HCT116 (cell line): Measurements from ENCODE around the gene S100A11. TPM values are rescaled to one million over a fixed set of nuclear protein-coding genes. Genes with fewer than 3 reads are reported as not detected.

Experiments used
- ATAC-seq: fragments of 200-7000 bp; cut with Tn5 transposase; 2 replicates; pipeline ENCODE4 v1.9.1; 2020; ENCODE audit warnings: mild to moderate bottlenecking, moderate library complexity
- Bru-seq: library from RNA; stranded (reverse); fragments of 400-500 nt; gene quantifications from one replicate; lab custom pipeline; 2021; lab: Mats Ljungman, UMichigan
- BruChase-seq, 2 experiments: library from RNA; stranded (reverse); fragments of 400-500 nt; gene quantifications; one replicate each; lab custom pipeline; 2021; lab: Mats Ljungman, UMichigan
- BruUV-seq: library from RNA; stranded (reverse); fragments of 400-500 nt; replicated peaks from 2 replicates; lab custom pipeline; 2021; lab: Mats Ljungman, UMichigan
- CTCF ChIA-PET: fragments of 300-600 bp; sonication (Branson Sonifier 250); formaldehyde crosslinking; loops from one replicate; lab custom pipeline; 2021; ENCODE audit warnings: antibody characterized with exemption; lab: Charles Lee
- POLR2A ChIA-PET: fragments of 300-600, 350-600 bp; sonication (Branson Sonifier 250); formaldehyde crosslinking; loops from one replicate; lab custom pipeline; 2021; ENCODE audit warnings: antibody characterized with exemption; lab: Charles Lee
- RAD21 ChIA-PET, 2 experiments: fragments of 300-600 bp; sonication (Branson Sonifier 250); formaldehyde crosslinking; loops; one replicate each; lab custom pipeline; 2023; ENCODE audit warnings: low total read pairs in 2 of 2; ENCODE audit not compliant: uncharacterized antibody in 2 of 2, unreplicated experiment in 2 of 2, low non-redundant PET in 1 of 2; lab: Charles Lee
- DNase-seq: peaks from one replicate; pipeline ENCODE4 v3.0.0-alpha.2; 2010; ENCODE audit warnings: low read depth, low spot score
- H2AFZ ChIP-seq: fragments of 200-600 bp; shearing (Covaris generic), sonication (generic); 2 replicates; pipeline ENCODE4 v1.6.1; 2017; ENCODE audit warnings: low read depth, mixed run types, mixed read lengths, antibody characterized with exemption, low read length; ENCODE audit not compliant: poor library complexity, severe bottlenecking
- H3K27ac ChIP-seq: 2 replicates; pipeline ENCODE4 v1.5.1; 2012; ENCODE audit warnings: low read depth, low read length
- H3K27me3 ChIP-seq: fragments of 200-600 bp; sonication (generic); 2 replicates; pipeline ENCODE4 v1.6.1; 2016; ENCODE audit warnings: mixed run types, low read length, mixed read lengths; ENCODE audit not compliant: insufficient read depth
- H3K36me3 ChIP-seq, 2 experiments: fragments of 200-500 bp in 1 of 2; fragments of 200-600 bp in 1 of 2; sonication (Bioruptor generic) in 1 of 2; sonication (generic) in 1 of 2; 2 replicates each; pipeline versions ENCODE4 v1.5.1 to v1.6.1; 2014 to 2016; ENCODE audit warnings: low read length in 2 of 2, inconsistent platforms in 1 of 2, mixed read lengths in 1 of 2, mixed run types in 1 of 2; ENCODE audit not compliant: insufficient read depth in 2 of 2, control insufficient read depth in 1 of 2
- H3K4me1 ChIP-seq, 2 experiments: fragments of 200-600 bp in 1 of 2; sonication (generic) in 1 of 2; 2 replicates each; pipeline versions ENCODE4 v1.5.1 to v1.6.1; 2012 to 2017; ENCODE audit warnings: low read length in 2 of 2, inconsistent platforms in 1 of 2, mild to moderate bottlenecking in 1 of 2, mixed read lengths in 1 of 2, mixed run types in 1 of 2, moderate library complexity in 1 of 2; ENCODE audit not compliant: insufficient read depth in 2 of 2, control insufficient read depth in 1 of 2
- H3K4me2 ChIP-seq: fragments of 200-600 bp; sonication (generic); 2 replicates; pipeline ENCODE4 v1.6.1; 2017; ENCODE audit warnings: mixed run types, low read length, mixed read lengths
- H3K4me3 ChIP-seq, 2 experiments: fragments of 200-600 bp in 1 of 2; sonication (generic) in 1 of 2; replicated peaks in 1 of 2; 2 replicates each; pipeline ENCODE4 v1.5.1; 2011 to 2016; ENCODE audit warnings: low read length in 2 of 2, control low read depth in 1 of 2, low read depth in 1 of 2, mild to moderate bottlenecking in 1 of 2, mixed read lengths in 1 of 2, mixed run types in 1 of 2
- H3K79me2 ChIP-seq: fragments of 200-600 bp; sonication (generic); 2 replicates; pipeline ENCODE4 v1.6.1; 2017; ENCODE audit warnings: mild to moderate bottlenecking, mixed run types, low read length, moderate library complexity, mixed read lengths; ENCODE audit not compliant: insufficient read depth
- H3K9ac ChIP-seq: fragments of 200-600 bp; sonication (generic); 2 replicates; pipeline ENCODE4 v1.6.1; 2016; ENCODE audit warnings: low read length, mixed read lengths
- H3K9me2 ChIP-seq: fragments of 200-600 bp; sonication (generic), shearing (Covaris generic); 2 replicates; pipeline ENCODE4 v1.6.1; 2017; ENCODE audit warnings: mixed run types, mild to moderate bottlenecking, moderate library complexity; ENCODE audit not compliant: insufficient read depth
- H3K9me3 ChIP-seq, 2 experiments: fragments of 200-500 bp in 1 of 2; fragments of 200-600 bp in 1 of 2; sonication (Bioruptor generic) in 1 of 2; sonication (generic) in 1 of 2; 2 replicates each; pipeline ENCODE4 v1.6.1; 2014 to 2017; ENCODE audit warnings: low read length in 2 of 2, mixed read lengths in 2 of 2, inconsistent platforms in 1 of 2, low read depth in 1 of 2, mild to moderate bottlenecking in 1 of 2, mixed run types in 1 of 2, moderate library complexity in 1 of 2; ENCODE audit not compliant: control insufficient read depth in 1 of 2, insufficient read depth in 1 of 2
- H4K20me1 ChIP-seq: fragments of 200-600 bp; sonication (generic), shearing (Covaris generic); 2 replicates; pipeline ENCODE4 v1.6.1; 2017; ENCODE audit warnings: mixed run types, mild to moderate bottlenecking, moderate library complexity; ENCODE audit not compliant: insufficient read depth
- ATF3 ChIP-seq: IDR thresholded peaks from 2 replicates; pipeline ENCODE4 v1.6.1; 2012
- CEBPB ChIP-seq: IDR thresholded peaks from 2 replicates; pipeline ENCODE4 v1.6.1; 2012; ENCODE audit warnings: low read depth
- EGR1 ChIP-seq: IDR thresholded peaks from 2 replicates; pipeline ENCODE4 v1.6.1; 2012; ENCODE audit warnings: low read depth
- EZH2 ChIP-seq: fragments of 200-600 bp; sonication (generic); IDR thresholded peaks from 2 replicates; pipeline ENCODE4 v1.6.1; 2017; ENCODE audit warnings: antibody characterized with exemption, mixed run types
- JUND ChIP-seq: IDR thresholded peaks from 2 replicates; pipeline ENCODE4 v1.6.1; 2012
- POLR2A ChIP-seq: IDR thresholded peaks from 2 replicates; pipeline ENCODE4 v1.7.0; 2011; ENCODE audit warnings: borderline replicate concordance; ENCODE audit not compliant: insufficient read depth, insufficient read length; ENCODE audit errors: extremely low read depth
- POLR2AphosphoS5 ChIP-seq: IDR thresholded peaks from 2 replicates; pipeline ENCODE4 v1.6.1; 2011; ENCODE audit warnings: mild to moderate bottlenecking, low read depth, low read length, moderate library complexity
- RAD21 ChIP-seq: IDR thresholded peaks from 2 replicates; pipeline ENCODE4 v1.6.1; 2012; ENCODE audit warnings: low read depth, mild to moderate bottlenecking
- SIN3A ChIP-seq: IDR thresholded peaks from 2 replicates; pipeline ENCODE4 v1.6.1; 2012; ENCODE audit warnings: low read depth
- ZBTB33 ChIP-seq: IDR thresholded peaks from 2 replicates; pipeline ENCODE4 v1.6.1; 2011; ENCODE audit warnings: mild to moderate bottlenecking, low read length, moderate library complexity; ENCODE audit not compliant: insufficient replicate concordance; ENCODE audit errors: extremely low read depth
- ZFX ChIP-seq: fragments of 450-650 bp; IDR thresholded peaks from 2 replicates; pipeline ENCODE4 v1.6.1; 2017
- intact Hi-C: fragments of 100-400 bp; cut with micrococcal nuclease; formaldehyde crosslinking; loops from 2 replicates; pipeline ENCODE4 v1.10.0; 2022
- long read RNA-seq: library from polyadenylated mRNA; unstranded; transcript quantifications from one replicate; pipeline ENCODE4 v2.0.0, GENCODE V29; 2021; ENCODE audit not compliant: unreplicated experiment
- polyA plus RNA-seq: library from polyadenylated mRNA; unstranded; fragments of >200 nt; gene quantifications from 2 replicates; pipeline ENCODE4 v1.2.1, GENCODE V29; 2012; ENCODE audit warnings: missing spikeins
- total RNA-seq: library from RNA; stranded (reverse); gene quantifications from one replicate; pipeline ENCODE4 v1.2.1, GENCODE V29; 2021; ENCODE audit not compliant: unreplicated experiment
- TF ChIP-seq, protein P1 (sequence below): IDR thresholded peaks from 2 replicates; pipeline ENCODE4 v1.6.1; 2012

The S100A11 gene
- total RNA-seq (229 TPM), Bru-seq, nascent RNA (percentile 98 among the genes with signal in this experiment), BruChase-seq, experiment 1, labeled RNA remaining after a 6-hour chase (percentile 98 among the genes with signal in this experiment), BruChase-seq, experiment 2, labeled RNA remaining after a 2-hour chase (percentile 96 among the genes with signal in this experiment)
- polyA plus RNA-seq, result 638 and 798 TPM in 2 replicates
- long read RNA-seq, transcript S100A11-201 (3 exons, 594 nt), result major isoform, 158 of 161 reads
- long read RNA-seq, partial matches to known transcripts, result 0 of 161 reads
- long read RNA-seq, other reads (novel, unspliced or antisense), result 2 of 161 reads

- RAD21 ChIA-PET, result no interaction called here
- CTCF ChIA-PET, result interaction anchor here (0.7 to 3.8 kb wide), 6 partner anchors 10 to 422 kb away, joined by 3 to 26 read pairs (median 6); no protein-coding TSS in a partner anchor
- BruUV-seq, result TSS peak; percentile 71
- peak within 1 kb of the TSS; percentile 86 for H3K9ac ChIP-seq
- peaks cover 19 to 28% of the 10 kb centered on the region in 2 experiments for H3K4me1 ChIP-seq
- no peaks in the 10 kb centered on the region; the same call in 1 of the 2 replicates for H3K27me3 ChIP-seq
- no peaks in the 10 kb centered on the region for H4K20me1 ChIP-seq
- peaks cover 38% of the 10 kb centered on the region for H3K79me2 ChIP-seq
- no peaks in the 10 kb centered on the region for H3K9me3 ChIP-seq
- no peak within 1 kb of the TSS for H2AFZ ChIP-seq
- TF ChIP-seq JUND, result no peak; the same call in 1 of the 2 replicates
- TF ChIP-seq, protein P1, sequence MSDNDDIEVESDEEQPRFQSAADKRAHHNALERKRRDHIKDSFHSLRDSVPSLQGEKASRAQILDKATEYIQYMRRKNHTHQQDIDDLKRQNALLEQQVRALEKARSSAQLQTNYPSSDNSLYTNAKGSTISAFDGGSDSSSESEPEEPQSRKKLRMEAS, result peak; percentile 62
- TF ChIP-seq RAD21, result no peak
- peak; percentile 85 for TF ChIP-seq EGR1
- peak; percentile 98 for TF ChIP-seq POLR2AphosphoS5
- TF ChIP-seq SIN3A, result peak; percentile 67
- TF ChIP-seq ZFX, result peak; percentile 42; the same call in 1 of the 2 replicates
- no peak for TF ChIP-seq CEBPB
- TF ChIP-seq POLR2A, result peak; percentile 66
- peak; percentile 16 for TF ChIP-seq ZBTB33
- no peak for TF ChIP-seq EZH2
- no peak for TF ChIP-seq ATF3
- TF ChIP-seq, all 23 proteins: peak for 7
- Histone ChIP-seq H3K4me3 (peak within 1 kb of the TSS; percentile 64 to 70), H3K36me3 (peaks cover 19 to 21% of the 10 kb centered on the region in 2 experiments), H3K9me2 (no peaks in the 10 kb centered on the region), H3K27ac (peak within 1 kb of the TSS; percentile 79), H3K4me2 (peak within 1 kb of the TSS; percentile 89)
- POLR2A ChIA-PET, result interaction anchor here (0.9 to 2.1 kb wide), 7 partner anchors 8 to 356 kb away, joined by 3 to 35 read pairs (median 4); no protein-coding TSS in a partner anchor
- intact Hi-C loops, result loop anchor here (1.0 kb wide), 1 partner anchor 12 kb away; no protein-coding TSS in a partner anchor
- peak; percentile 91 for ATAC-seq
- DNase-seq, result peak; percentile 48
Measured at GRCh38 chr1:152036267-152037216, at the start of gene S100A11. Gene S100A11 (minus strand): TSS chr1:152037004. CDS start chr1:152036915, 89 bp downstream.
